IPS-NIHi11 (cell line): Measurements from ENCODE around the gene MBOAT1.
"Not testable (repeated sequence)": the region's sequence is repeated elsewhere in the genome, so short reads cannot be mapped to it uniquely, and the experiment has no call there.

Experiments
- DNase-seq: peaks from one replicate; pipeline ENCODE4 v3.0.0; 2012; ENCODE audit warnings: mixed read lengths, low spot score

Gene MBOAT1

GRCh38 chr6:20202699-20203302, 9.5 kb downstream of the MBOAT1 start:
- no peak for DNase-seq

- no peak for DNase-seq
Observed at GRCh38 chr6:20202324-20202658, 10.0 kb downstream of the MBOAT1 start.

GRCh38 chr6:20200761-20201630, 11.3 kb downstream of the MBOAT1 start:
- no peak for DNase-seq

- DNase-seq: no peak
Observed at GRCh38 chr6:20198775-20199174, 13.5 kb downstream of the MBOAT1 start.

GRCh38 chr6:20198156-20198774, 14.0 kb downstream of the MBOAT1 start:
- no peak for DNase-seq

- no peak for DNase-seq
Observed at GRCh38 chr6:20197251-20197650, 15.0 kb downstream of the MBOAT1 start.

- no peak for DNase-seq
Observed at GRCh38 chr6:20192625-20193024, 19.6 kb downstream of the MBOAT1 start.

- no peak for DNase-seq
Observed at GRCh38 chr6:20191992-20192391, 20.3 kb downstream of the MBOAT1 start.

GRCh38 chr6:20188630-20189075, 23.6 kb downstream of the MBOAT1 start:
- DNase-seq: no peak

GRCh38 chr6:20186981-20187380, 25.3 kb downstream of the MBOAT1 start:
- DNase-seq: no peak

- DNase-seq: no peak
Observed at GRCh38 chr6:20183706-20184105, 28.6 kb downstream of the MBOAT1 start.

GRCh38 chr6:20182926-20183521, 29.2 kb downstream of the MBOAT1 start:
- peak; percentile 28 for DNase-seq

GRCh38 chr6:20182069-20182468, 30.2 kb downstream of the MBOAT1 start:
- DNase-seq: no peak

- DNase-seq: no peak
Observed at GRCh38 chr6:20180935-20181334, 31.3 kb downstream of the MBOAT1 start.

GRCh38 chr6:20179287-20180045, 32.8 kb downstream of the MBOAT1 start:
- not testable (repeated sequence) for DNase-seq

- no peak for DNase-seq
Observed at GRCh38 chr6:20178327-20178726, 33.9 kb downstream of the MBOAT1 start.

- DNase-seq: no peak
Observed at GRCh38 chr6:20175810-20176410, 36.4 kb downstream of the MBOAT1 start.

GRCh38 chr6:20173833-20174792, 38.2 kb downstream of the MBOAT1 start:
- no peak for DNase-seq

- no peak for DNase-seq
Observed at GRCh38 chr6:20172842-20173456, 39.3 kb downstream of the MBOAT1 start.
